ENCODE results near the gene GRIK4. TPM values are rescaled to one million over a fixed set of nuclear protein-coding genes. Genes with fewer than 3 reads are reported as not detected.

The GRIK4 gene
- total and polyA plus RNA-seq, 2 donors from 2014 or later, result 0.25 TPM; not detected in 1

DNA sequence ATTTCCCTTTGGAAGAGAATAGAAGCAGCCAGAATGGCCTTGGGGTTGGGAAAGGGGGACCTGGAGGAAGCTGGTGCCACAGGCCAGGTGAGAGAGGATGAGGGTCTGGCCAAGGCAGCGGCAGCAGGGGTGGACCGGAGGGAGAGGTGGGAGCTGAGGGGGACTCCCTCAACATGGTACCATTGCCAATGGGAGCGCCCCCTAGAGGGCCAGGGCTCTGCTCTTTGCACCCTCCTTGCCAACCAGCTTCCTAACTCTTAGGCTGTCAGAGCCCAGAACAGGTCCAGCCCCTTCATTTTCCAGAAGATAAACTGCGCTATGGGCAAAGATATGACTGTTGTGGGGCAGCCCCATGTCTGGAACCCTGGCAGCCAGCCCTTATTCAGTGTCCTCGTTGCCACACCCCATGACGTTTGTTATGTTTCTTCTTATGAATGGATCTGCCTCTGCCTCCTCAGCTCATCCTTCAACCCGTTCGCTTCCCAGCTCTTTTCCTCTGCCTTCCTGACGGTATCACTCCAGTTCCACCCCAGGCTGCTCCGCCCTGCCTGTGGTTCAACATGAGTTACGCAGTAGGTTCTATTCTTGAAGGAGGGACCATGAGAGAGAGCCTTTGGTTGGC, 185.2 kb downstream of the GRIK4 start:
- no peak overlapping the region for H3K4me3 ChIP-seq (ENCODE audit: low read length in 3 of 3)
- H3K9me3 ChIP-seq (ENCODE audit: control insufficient read depth in 2 of 3, insufficient read depth in 1 of 3, low read length in 3 of 3), result no peaks in the 10 kb centered on the region
- intact Hi-C loops (cut with DNase I), result no loop called here

DNA sequence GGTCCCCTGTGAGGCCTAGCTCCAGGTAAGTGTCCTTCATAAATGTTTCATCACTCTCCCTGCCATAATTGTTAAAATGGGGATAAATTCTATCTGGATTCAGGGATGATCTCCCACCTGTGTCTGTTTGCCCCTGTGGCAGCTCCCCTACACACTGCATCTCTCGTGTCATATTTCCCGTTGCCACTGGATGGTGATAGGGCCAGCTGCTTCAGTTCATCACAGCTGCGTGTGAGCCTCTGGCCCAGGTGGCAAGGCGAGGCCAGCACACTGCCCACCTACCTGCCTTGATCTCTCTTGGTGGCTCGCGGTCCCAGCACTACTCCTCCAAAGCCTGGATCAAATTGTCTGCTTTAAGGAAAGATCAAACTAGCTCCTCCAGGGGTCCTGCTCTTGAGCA, 187.4 kb downstream of the GRIK4 start:
- Histone ChIP-seq H3K9ac (ENCODE audit: low read length in 3 of 3) (no peak overlapping the region), H3K27ac (ENCODE audit: low read depth in 2 of 2, low read length in 2 of 2) (no peak overlapping the region), H3K27me3 (ENCODE audit: control insufficient read depth, insufficient read depth, low read length) (no peaks in the 10 kb centered on the region), H3K36me3 (ENCODE audit: control insufficient read depth in 2 of 3, insufficient read depth in 3 of 3, low read length in 3 of 3) (no peaks in the 10 kb centered on the region), H3K4me1 (ENCODE audit: control insufficient read depth in 2 of 3, insufficient read depth in 2 of 3, low read depth in 1 of 3, low read length in 3 of 3) (no peaks in the 10 kb centered on the region), H3K9me3 (ENCODE audit: control insufficient read depth in 2 of 3, insufficient read depth in 1 of 3, low read length in 3 of 3) (no peaks in the 10 kb centered on the region), H3K4me3 (ENCODE audit: low read length in 3 of 3) (no peak overlapping the region)
- TF ChIP-seq, protein P1, sequence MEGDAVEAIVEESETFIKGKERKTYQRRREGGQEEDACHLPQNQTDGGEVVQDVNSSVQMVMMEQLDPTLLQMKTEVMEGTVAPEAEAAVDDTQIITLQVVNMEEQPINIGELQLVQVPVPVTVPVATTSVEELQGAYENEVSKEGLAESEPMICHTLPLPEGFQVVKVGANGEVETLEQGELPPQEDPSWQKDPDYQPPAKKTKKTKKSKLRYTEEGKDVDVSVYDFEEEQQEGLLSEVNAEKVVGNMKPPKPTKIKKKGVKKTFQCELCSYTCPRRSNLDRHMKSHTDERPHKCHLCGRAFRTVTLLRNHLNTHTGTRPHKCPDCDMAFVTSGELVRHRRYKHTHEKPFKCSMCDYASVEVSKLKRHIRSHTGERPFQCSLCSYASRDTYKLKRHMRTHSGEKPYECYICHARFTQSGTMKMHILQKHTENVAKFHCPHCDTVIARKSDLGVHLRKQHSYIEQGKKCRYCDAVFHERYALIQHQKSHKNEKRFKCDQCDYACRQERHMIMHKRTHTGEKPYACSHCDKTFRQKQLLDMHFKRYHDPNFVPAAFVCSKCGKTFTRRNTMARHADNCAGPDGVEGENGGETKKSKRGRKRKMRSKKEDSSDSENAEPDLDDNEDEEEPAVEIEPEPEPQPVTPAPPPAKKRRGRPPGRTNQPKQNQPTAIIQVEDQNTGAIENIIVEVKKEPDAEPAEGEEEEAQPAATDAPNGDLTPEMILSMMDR (IDR thresholded peaks at IDR 0.05; ENCODE audit: borderline replicate concordance, extremely low read depth, insufficient read depth), result no peak
- intact Hi-C loops (cut with DNase I), result no loop called here
- no peak for FAIRE-seq
- no peak for DNase-seq

More for the DNA sequence above, 185.2 kb downstream of the GRIK4 start:
- H3K36me3 ChIP-seq (ENCODE audit: control insufficient read depth in 2 of 3, insufficient read depth in 3 of 3, low read length in 3 of 3), result no peaks in the 10 kb centered on the region
- H3K27ac ChIP-seq (ENCODE audit: low read depth in 2 of 2, low read length in 2 of 2), result no peak overlapping the region
- H3K9ac ChIP-seq (ENCODE audit: low read length in 3 of 3), result no peak overlapping the region
- no peak for DNase-seq
- FAIRE-seq, result no peak
- H3K27me3 ChIP-seq (ENCODE audit: control insufficient read depth, insufficient read depth, low read length), result no peaks in the 10 kb centered on the region
- H3K4me1 ChIP-seq (ENCODE audit: control insufficient read depth in 2 of 3, insufficient read depth in 2 of 3, low read depth in 1 of 3, low read length in 3 of 3), result no peaks in the 10 kb centered on the region
- TF ChIP-seq, protein P1 (IDR thresholded peaks at IDR 0.05; ENCODE audit: borderline replicate concordance, extremely low read depth, insufficient read depth), result no peak

DNA sequence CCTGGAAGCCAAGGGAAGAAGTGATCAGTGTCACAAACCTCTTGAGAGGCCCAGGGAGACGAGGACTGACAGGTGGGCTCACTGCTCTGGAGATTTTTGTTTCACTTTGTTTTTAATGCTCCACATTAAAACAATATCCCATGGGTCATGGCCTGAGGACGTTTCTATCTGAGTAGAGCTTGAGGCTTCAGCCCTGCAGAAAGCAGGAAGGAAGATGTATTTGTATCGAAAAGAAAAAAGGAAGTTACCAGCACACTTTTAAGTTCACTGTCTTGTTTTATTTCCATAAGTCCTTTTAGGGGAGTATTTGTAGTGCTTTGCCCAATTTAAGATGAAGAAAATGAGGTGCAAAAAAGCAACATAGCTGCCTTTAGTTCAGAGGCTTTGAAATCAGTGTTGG, 191.1 kb downstream of the GRIK4 start:
- no peak overlapping the region for H3K9ac ChIP-seq (ENCODE audit: low read length in 3 of 3)
- no peaks in the 10 kb centered on the region for H3K27me3 ChIP-seq (ENCODE audit: control insufficient read depth, insufficient read depth, low read length)
- H3K4me1 ChIP-seq (ENCODE audit: control insufficient read depth in 2 of 3, insufficient read depth in 2 of 3, low read depth in 1 of 3, low read length in 3 of 3), result no peaks in the 10 kb centered on the region
- H3K9me3 ChIP-seq (ENCODE audit: control insufficient read depth in 2 of 3, insufficient read depth in 1 of 3, low read length in 3 of 3), result peaks cover 0 to 6% (median 3%) of the 10 kb centered on the region in 3 donors
- intact Hi-C loops (cut with DNase I), result no loop called here
- no peak overlapping the region for H3K4me3 ChIP-seq (ENCODE audit: low read length in 3 of 3)
- no peak for DNase-seq
- H3K27ac ChIP-seq (ENCODE audit: low read depth in 2 of 2, low read length in 2 of 2), result no peak overlapping the region
- H3K36me3 ChIP-seq (ENCODE audit: control insufficient read depth in 2 of 3, insufficient read depth in 3 of 3, low read length in 3 of 3), result no peaks in the 10 kb centered on the region
- TF ChIP-seq, protein P1 (IDR thresholded peaks at IDR 0.05; ENCODE audit: borderline replicate concordance, extremely low read depth, insufficient read depth), result no peak
- no peak for FAIRE-seq

Data from kidney (tissue), 14 donors.